Body of pancreas (tissue), 4 donors: ENCODE data around the gene ASCC1. TPM values are rescaled to one million over a fixed set of nuclear protein-coding genes. Genes with fewer than 3 reads are reported as not detected.
A peak's percentile ranks its signal among the peaks of the same experiment; 100 is the strongest.

Experiments used
- ATAC-seq: fragments of 150-250 bp; one replicate; pipeline ENCODE4 v1.9.1; 2016
- DNase-seq, 4 donors: peaks; one replicate each; pipeline ENCODE4 v3.0.0-alpha.2; 2019
- H3K27ac ChIP-seq, 4 donors: fragments of 200-600 bp; sonication (generic); 1 replicate in 3 of 4; 2 replicates in 1 of 4; pipeline versions ENCODE4 v1.5.1 to v1.6.1; 2016 to 2019; ENCODE audit warnings: mild to moderate bottlenecking in 1 of 4, mixed read lengths in 1 of 4, moderate library complexity in 1 of 4
- H3K27me3 ChIP-seq, 2 donors: fragments of 200-600 bp; sonication (generic); one replicate each; pipeline ENCODE4 v1.6.0; 2016; ENCODE audit warnings: mild to moderate bottlenecking in 1 of 2
- H3K36me3 ChIP-seq, 2 donors: fragments of 200-600 bp; sonication (generic); replicated peaks in 1 of 2; 2 replicates each; pipeline ENCODE4 v1.5.1; 2016; ENCODE audit warnings: low read depth in 2 of 2; ENCODE audit not compliant: insufficient read depth in 1 of 2
- H3K4me1 ChIP-seq: fragments of 200-600 bp; sonication (generic); one replicate; pipeline ENCODE4 v1.6.0; 2016
- H3K4me3 ChIP-seq, 2 donors: fragments of 200-600 bp; sonication (generic); 1 replicate in 1 of 2; 2 replicates in 1 of 2; pipeline ENCODE4 v1.5.1; 2016 to 2019
- H3K9me3 ChIP-seq, 3 donors: fragments of 200-600 bp; sonication (generic); 1 replicate in 2 of 3; 2 replicates in 1 of 3; pipeline ENCODE4 v1.5.1; 2016
- POLR2A ChIP-seq, 3 donors: fragments of 450-650 bp; IDR thresholded peaks; one replicate each; pipeline ENCODE4 v1.6.1; 2016; ENCODE audit warnings: antibody characterized with exemption in 3 of 3, mild to moderate bottlenecking in 2 of 3
- WGBS, 2 donors: methylation state at CpG; one replicate each; pipeline ENCODE4 v1.1.5; 2017; 5-methylcytosine and 5-hydroxymethylcytosine counted together
- intact Hi-C: fragments of 100-400 bp; cut with DNase I; formaldehyde crosslinking; loops from one replicate; pipeline ENCODE4 v1.15.1; 2023
- total RNA-seq, 2 donors: library from RNA; depleted of rRNA; stranded (reverse); fragments of >200 nt; gene quantifications; one replicate each; pipeline ENCODE4 v1.1.0, GENCODE V29; 2016
- TF ChIP-seq, protein P1 (sequence below), 7 experiments: fragments of 450-650 bp in 4 of 7; fragments of 200-600 bp in 3 of 7; sonication (generic) in 3 of 7; IDR thresholded peaks; one replicate each; pipeline ENCODE4 v1.5.1; 2016 to 2019; ENCODE audit warnings: antibody characterized with exemption in 7 of 7

ASCC1 gene
- total RNA-seq, 2 donors from 2014 or later, result 16.1 to 17.1 TPM

- H3K36me3 ChIP-seq, result peaks cover 0 to 7% of the 10 kb centered on the region in 2 donors
- TF ChIP-seq POLR2A (IDR thresholded peaks at IDR 0.05), result no peak
- TF ChIP-seq, protein P1, sequence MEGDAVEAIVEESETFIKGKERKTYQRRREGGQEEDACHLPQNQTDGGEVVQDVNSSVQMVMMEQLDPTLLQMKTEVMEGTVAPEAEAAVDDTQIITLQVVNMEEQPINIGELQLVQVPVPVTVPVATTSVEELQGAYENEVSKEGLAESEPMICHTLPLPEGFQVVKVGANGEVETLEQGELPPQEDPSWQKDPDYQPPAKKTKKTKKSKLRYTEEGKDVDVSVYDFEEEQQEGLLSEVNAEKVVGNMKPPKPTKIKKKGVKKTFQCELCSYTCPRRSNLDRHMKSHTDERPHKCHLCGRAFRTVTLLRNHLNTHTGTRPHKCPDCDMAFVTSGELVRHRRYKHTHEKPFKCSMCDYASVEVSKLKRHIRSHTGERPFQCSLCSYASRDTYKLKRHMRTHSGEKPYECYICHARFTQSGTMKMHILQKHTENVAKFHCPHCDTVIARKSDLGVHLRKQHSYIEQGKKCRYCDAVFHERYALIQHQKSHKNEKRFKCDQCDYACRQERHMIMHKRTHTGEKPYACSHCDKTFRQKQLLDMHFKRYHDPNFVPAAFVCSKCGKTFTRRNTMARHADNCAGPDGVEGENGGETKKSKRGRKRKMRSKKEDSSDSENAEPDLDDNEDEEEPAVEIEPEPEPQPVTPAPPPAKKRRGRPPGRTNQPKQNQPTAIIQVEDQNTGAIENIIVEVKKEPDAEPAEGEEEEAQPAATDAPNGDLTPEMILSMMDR (IDR thresholded peaks at IDR 0.05), result no peak
- no peak for ATAC-seq
- no peaks in the 10 kb centered on the region for H3K4me1 ChIP-seq
- no peaks in the 10 kb centered on the region for H3K9me3 ChIP-seq
- no peak overlapping the region for H3K4me3 ChIP-seq
- no peaks in the 10 kb centered on the region for H3K27me3 ChIP-seq
- no peak for DNase-seq
- 84 to 86% methylated on average over 9 of the region's 9 CpGs for WGBS, 2 donors
- no peak overlapping the region for H3K27ac ChIP-seq
- intact Hi-C loops, result no loop called here
Observed at GRCh38 chr10:72204296-72204695, 11.8 kb downstream of the ASCC1 start.

DNA sequence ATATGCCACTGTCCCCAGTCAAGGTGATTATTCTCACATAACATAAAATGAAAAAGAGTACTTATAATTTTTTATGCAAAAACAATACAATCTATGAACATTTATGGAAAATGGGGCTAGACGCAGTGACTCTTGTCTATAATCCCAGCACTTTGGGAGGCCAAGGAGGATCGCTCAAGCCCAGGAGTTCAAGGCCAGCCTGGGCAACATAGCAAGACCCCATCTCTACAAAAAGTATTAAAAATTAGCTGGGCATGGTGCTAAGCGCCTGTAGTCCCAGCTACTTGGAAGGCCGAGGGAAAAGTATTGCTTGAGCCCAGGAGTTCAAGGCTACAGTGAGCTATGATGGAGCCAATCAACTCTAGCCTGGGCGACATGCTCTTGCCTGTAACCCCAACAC is 14.8 kb downstream of the ASCC1 start:
- peaks cover 0 to 7% of the 10 kb centered on the region in 2 donors for H3K36me3 ChIP-seq
- TF ChIP-seq, protein P1 (IDR thresholded peaks at IDR 0.05), result no peak
- TF ChIP-seq POLR2A (IDR thresholded peaks at IDR 0.05), result no peak
- H3K4me3 ChIP-seq, result no peak overlapping the region
- no peak for DNase-seq
- no peaks in the 10 kb centered on the region for H3K27me3 ChIP-seq
- ATAC-seq, result no peak
- H3K9me3 ChIP-seq, result no peaks in the 10 kb centered on the region
- no peak overlapping the region for H3K27ac ChIP-seq
- intact Hi-C loops, result no loop called here
- H3K4me1 ChIP-seq, result no peaks in the 10 kb centered on the region
- 87 to 93% methylated on average over 4 to 5 of the region's 5 CpGs for WGBS, 2 donors

GRCh38 chr10:72200883-72201282 is 15.2 kb downstream of the ASCC1 start:
- WGBS, 2 donors, result 91 to 98% methylated on average over 3 of the region's 3 CpGs
- Histone ChIP-seq H3K4me1 (no peaks in the 10 kb centered on the region), H3K36me3 (peaks cover 0 to 9% of the 10 kb centered on the region in 2 donors), H3K27ac (no peak overlapping the region), H3K27me3 (no peaks in the 10 kb centered on the region), H3K4me3 (no peak overlapping the region), H3K9me3 (no peaks in the 10 kb centered on the region)
- TF ChIP-seq, protein P1 (IDR thresholded peaks at IDR 0.05), result no peak
- no peak for TF ChIP-seq POLR2A (IDR thresholded peaks at IDR 0.05)
- DNase-seq (no peak), ATAC-seq (no peak)
- intact Hi-C loops, result no loop called here

DNA sequence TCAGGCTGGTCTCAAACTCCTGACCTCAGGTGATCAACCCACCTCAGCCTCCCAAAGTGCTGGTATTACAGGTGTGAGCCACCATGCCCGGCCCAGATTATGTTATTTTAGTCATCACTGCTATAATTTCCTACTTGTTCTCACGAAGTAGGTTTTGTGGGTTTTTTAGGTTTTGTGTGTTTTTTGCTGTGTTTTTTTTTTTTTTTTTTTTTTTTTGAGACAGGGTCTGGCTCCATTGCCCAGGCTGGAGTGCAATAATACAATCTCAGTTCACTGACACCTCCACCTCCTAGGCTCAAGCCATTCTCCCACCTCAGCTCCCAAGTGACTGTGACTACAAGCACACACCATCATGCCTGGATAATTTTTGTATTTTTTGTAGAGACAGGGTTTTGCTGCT is 21.1 kb downstream of the ASCC1 start:
- H3K27me3 ChIP-seq, result no peaks in the 10 kb centered on the region
- no peak for ATAC-seq
- H3K27ac ChIP-seq, result no peak overlapping the region
- WGBS, 2 donors, result 94 to 100% methylated on average over 2 of the region's 2 CpGs
- TF ChIP-seq, protein P1 (IDR thresholded peaks at IDR 0.05), result no peak
- no peak for TF ChIP-seq POLR2A (IDR thresholded peaks at IDR 0.05)
- DNase-seq, result no peak
- intact Hi-C loops, result no loop called here
- no peaks in the 10 kb centered on the region for H3K9me3 ChIP-seq
- no peak overlapping the region for H3K4me3 ChIP-seq
- H3K4me1 ChIP-seq, result no peaks in the 10 kb centered on the region
- H3K36me3 ChIP-seq, result peaks cover 0 to 12% of the 10 kb centered on the region in 2 donors

DNA sequence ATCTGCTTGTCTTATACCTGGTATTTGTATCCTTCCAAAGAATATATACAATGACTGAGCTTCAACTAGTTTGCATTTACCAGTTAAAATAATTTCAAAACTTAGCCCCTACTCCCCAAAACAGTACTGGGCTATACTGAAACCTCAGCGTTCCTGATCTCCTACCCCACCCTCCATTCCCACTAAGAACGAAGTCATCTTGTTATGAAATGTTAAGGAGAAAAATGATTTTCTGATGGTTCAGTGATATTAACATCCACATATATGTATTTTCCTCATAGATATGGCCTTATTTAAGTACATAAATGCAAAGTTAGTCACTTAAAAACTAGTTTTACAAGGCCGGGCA is 29.1 kb downstream of the ASCC1 start:
- TF ChIP-seq, protein P1 (IDR thresholded peaks at IDR 0.05), result no peak
- no peak for TF ChIP-seq POLR2A (IDR thresholded peaks at IDR 0.05)
- peak overlapping the region in 2 of 4 donors; percentile 63 to 71 for H3K27ac ChIP-seq
- H3K27me3 ChIP-seq, result no peaks in the 10 kb centered on the region
- H3K9me3 ChIP-seq, result no peaks in the 10 kb centered on the region
- WGBS, 2 donors, result 86 to 91% methylated on average over 3 of the region's 3 CpGs
- peak; percentile 18 for ATAC-seq
- peaks cover 0 to 4% of the 10 kb centered on the region in 2 donors for H3K36me3 ChIP-seq
- DNase-seq, result no peak
- no peaks in the 10 kb centered on the region for H3K4me1 ChIP-seq
- H3K4me3 ChIP-seq, result no peak overlapping the region
- intact Hi-C loops, result no loop called here
